HG03354 (cell line): ENCODE results near the gene SYT5.
"Not testable (repeated sequence)": the region's sequence is repeated elsewhere in the genome, so short reads cannot be mapped to it uniquely, and the experiment has no call there.

Experiments
- ATAC-seq: cut with Tn5 transposase; IDR thresholded peaks from one replicate; pipeline ENCODE4 v1.9.1; 2021; ENCODE audit warnings: mild to moderate bottlenecking; ENCODE audit not compliant: unreplicated experiment, poor library complexity, severe bottlenecking

The SYT5 gene

DNA sequence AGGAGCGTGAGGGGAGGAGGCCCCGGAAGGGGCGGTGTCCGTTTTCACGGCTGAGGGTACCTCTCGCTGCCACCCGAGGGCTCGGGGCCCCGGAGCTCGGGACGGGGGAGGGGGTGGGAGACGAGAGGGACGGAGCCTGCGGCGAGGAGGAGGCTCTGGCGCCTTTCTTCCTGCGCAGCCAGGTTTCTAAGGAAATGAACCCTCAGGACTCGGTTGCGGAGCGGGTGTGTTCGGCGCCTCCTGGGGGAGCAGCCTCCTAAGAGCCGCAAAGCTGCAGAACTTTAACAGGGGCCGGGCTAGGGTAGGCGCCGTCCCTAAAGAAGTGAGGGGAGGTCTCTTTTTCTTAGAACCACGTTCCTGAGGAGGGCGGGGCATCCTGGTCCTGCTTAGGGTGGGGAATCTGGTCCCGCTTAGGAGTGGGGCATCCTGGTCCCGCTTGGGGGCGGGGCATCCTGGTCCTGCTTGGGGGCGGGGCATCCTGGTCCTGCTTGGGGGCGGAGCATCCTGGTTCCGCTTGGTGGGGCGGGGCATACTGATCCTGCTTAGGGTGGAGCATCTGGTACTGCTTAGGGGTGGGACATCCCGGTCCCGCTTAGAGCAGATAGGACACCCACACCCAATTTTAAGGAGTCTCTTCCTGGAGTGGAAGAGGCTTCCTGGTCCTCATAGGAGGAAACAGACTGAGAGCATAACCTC lies 6.2 kb downstream of the SYT5 start:
- ATAC-seq: no peak

DNA sequence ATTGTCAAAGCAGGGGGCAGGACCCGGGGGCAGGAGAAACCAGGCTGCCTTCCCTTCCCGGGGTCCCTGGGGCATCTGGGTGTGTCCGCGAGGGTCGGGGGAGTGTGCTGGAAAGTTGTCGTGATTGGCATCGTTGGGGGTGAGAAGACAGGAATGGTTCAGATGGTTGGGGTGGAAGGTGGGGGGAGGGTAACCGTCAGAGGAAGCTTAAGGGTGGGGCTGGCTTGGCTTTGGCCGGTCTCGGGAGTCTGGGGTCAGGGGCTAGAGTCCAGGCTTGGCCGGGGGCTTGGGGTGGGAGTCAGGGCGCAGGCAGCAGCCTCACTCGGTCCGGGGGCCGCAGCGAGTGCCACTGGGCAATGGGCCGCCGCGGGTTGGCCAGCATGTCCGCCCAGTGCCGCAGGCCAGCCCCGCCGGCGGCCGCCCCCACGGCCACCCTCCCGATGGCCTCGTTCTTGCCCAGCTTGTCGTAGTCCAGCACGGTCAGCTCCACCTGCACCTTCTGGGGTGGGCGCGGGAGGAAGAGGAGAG lies 6.8 kb downstream of the SYT5 start:
- ATAC-seq: no peak

- no peak for ATAC-seq
Measured at GRCh38 chr19:55172741-55173140, 7.3 kb downstream of the SYT5 start.

- ATAC-seq: not testable (repeated sequence)
Measured at GRCh38 chr19:55172318-55172717, 7.8 kb downstream of the SYT5 start.

DNA sequence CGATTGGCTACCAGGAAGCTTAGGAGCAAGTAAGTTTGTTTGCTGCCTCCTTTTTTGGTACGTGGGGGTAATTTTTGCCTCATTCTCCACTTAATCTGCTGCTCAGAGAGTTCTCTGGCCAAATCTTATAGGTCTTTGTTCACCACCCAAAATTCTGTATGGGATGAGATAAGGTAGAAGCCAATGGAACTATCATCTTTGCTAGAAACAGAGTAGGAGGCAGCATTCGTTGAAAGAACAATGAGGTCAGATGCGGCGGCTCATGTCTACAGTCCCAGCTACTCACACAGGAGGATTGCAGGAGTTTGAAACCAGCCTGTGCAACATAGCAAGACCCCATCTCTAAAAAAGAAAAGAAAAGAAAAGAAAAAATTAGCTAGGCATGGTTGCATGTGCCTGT lies 8.6 kb downstream of the SYT5 start:
- no peak for ATAC-seq

- ATAC-seq: no peak
Measured at GRCh38 chr19:55169136-55169535, 11.0 kb downstream of the SYT5 start.

GRCh38 chr19:55166530-55167268 lies 13.4 kb downstream of the SYT5 start, which contains the start of gene DNAAF3:
TSS of gene DNAAF3 (minus strand) at chr19:55166613. CDS start at chr19:55166413, 200 bp downstream.
- ATAC-seq: peak; percentile 88

- peak; percentile 34 for ATAC-seq
Measured at GRCh38 chr19:55165952-55166529, 14.0 kb downstream of the SYT5 start.

DNA sequence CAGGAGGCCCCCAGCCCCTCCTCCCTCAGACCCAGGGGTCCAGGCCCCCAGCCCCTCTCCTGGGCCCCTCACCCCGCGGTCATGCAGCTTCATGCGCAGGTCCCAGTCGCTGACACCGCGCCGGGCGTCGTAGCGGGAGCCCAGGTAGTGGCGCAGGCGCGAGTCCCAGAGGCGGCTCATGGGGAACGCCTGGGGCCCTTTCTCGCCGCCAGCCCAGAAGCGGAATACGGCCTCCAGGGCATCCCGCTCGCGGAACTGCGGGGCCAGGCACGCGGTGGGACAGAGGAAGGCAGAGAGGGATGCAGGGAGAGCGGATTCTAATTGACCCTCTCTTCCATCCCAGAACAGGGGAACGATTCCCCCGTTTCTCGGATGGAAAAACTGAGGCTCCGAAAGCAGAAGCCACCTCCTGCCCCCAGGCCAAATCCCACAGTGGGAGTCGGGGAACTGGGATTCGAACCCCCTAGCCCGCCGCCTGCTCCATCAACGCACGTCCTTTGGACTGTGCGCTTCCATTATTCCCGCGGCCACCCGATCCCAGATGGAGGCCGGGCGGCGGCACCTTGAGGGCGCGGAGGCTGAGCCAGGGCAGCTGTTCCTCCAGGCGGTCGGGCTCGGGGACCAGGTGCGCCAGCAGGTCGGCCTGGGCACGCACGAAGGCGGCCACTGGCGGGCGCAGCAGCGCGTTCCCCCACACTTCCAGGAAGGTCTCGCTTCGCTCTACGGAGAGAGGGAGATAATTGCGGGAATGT lies 18.3 kb downstream of the SYT5 start:
- ATAC-seq: no peak

DNA sequence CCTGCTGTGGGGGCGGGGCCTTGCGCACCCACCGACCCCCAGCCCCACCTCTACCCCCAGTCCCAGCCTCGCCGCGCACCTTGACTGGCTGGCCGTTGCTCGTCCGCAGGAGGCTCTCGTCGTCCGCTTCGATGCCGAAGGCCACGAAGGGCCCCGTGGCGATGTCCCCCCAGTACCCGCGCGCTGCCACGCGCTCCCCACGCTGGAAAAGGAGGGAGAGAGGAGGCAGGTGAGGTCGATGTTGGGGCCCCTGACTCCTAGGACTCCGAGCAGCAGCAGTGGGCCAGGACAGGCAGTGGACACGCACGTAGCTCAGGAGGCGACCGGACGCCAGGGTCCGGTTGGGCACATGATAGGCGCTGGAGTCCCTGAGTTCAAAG lies 19.1 kb downstream of the SYT5 start:
- ATAC-seq: no peak

DNA sequence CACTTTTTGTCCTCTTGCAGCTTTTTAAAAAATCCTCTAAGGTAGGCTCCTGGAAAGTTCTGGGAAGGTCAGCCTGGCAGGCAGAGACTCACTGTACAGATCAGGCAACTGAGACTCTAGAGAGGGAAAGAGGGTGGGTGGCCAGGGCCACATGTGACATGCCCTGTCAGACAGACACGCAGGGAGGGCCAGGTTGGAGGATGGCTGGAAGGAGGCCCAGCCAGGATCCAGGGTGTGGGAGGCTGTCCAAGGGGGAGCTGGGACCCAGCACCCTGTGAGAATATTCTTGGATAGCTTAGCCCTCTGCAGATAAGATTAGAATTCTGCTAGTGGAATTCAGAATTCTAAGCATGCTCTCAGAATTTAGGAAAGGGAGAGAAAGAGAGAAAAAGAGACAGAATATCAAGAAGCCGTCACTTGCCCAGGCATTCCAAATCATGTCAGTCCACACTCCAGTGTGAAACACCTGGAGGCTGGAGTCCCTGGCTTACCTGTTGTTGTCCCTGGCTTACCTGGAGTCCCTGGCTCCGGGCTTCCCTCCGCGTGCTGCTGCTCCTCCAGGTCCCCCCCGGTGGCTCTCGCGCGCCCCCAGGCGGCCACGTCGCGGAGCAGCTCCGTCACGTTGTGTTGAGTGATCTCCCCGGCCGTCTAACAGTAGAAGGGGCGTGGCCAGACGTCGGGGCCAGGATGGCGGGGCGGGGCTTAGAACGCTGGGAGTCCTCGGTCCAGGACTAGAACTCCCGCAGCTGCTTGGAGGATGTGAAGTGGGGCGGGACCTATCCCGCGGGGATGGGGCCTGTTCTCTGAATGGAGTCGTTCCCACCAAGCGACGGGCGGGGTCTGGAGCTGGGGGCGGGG lies 19.7 kb downstream of the SYT5 start:
- peak; percentile 76 for ATAC-seq

- no peak for ATAC-seq
Measured at GRCh38 chr19:55158848-55159749, 21.0 kb downstream of the SYT5 start.

- ATAC-seq: no peak
Measured at GRCh38 chr19:55158423-55158822, 21.7 kb downstream of the SYT5 start.

- no peak for ATAC-seq
Measured at GRCh38 chr19:55157064-55157908, 22.8 kb downstream of the SYT5 start, which contains the start of gene TNNI3. TSS of gene TNNI3 (minus strand) at chr19:55157732. CDS start at chr19:55157589, 143 bp downstream.

- ATAC-seq: no peak
Measured at GRCh38 chr19:55156202-55157063, 23.7 kb downstream of the SYT5 start.

DNA sequence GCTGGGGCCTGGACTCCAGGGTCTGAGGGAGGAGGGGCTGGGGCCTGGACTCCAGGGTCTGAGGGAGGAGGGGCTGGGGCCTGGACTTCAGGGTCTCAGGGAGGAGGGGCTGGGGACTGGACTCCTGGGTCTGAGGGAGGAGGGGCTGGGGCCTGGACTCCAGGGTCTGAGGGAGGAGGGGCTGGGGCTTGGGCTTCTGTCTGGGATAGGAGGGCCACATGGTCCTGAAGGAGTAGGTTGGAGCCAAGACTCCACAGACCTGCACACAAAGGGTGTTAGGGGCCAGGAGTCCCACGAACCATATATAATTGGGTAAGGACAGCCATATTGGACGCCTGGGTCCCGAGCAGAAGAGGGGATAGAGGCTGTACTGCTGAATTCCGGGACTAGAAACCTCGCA lies 24.3 kb downstream of the SYT5 start:
- not testable (repeated sequence) for ATAC-seq
